Measurements from ENCODE around the gene SEC23IP. TPM values are rescaled to one million over a fixed set of nuclear protein-coding genes. Genes with fewer than 3 reads are reported as not detected.

SEC23IP gene
- polyA plus RNA-seq, 3 donors: 11.5 to 43.8 (median 42.0) TPM

GRCh38 chr10:119947300-119947699 lies 54.8 kb downstream of the SEC23IP start:
- no peak overlapping the region for H3K4me3 Mint-ChIP-seq
- H3K4me1 Mint-ChIP-seq: no peaks in the 10 kb centered on the region
- WGBS (ENCODE audit: insufficient coverage): 84% methylated on average over 5 of the region's 6 CpGs

GRCh38 chr10:119957451-119957850 lies 64.9 kb downstream of the SEC23IP start:
- Mint-ChIP-seq H3K4me1 (no peaks in the 10 kb centered on the region), H3K9me3 (peaks cover 2 to 17% (median 8%) of the 10 kb centered on the region in 7 donors), H3K27ac (no peak overlapping the region), H3K4me3 (no peak overlapping the region), H3K27me3 (ENCODE audit: low read depth in 3 of 3) (peaks cover 0 to 6% (median 0%) of the 10 kb centered on the region in 3 donors), H3K36me3 (no peaks in the 10 kb centered on the region)
- Histone ChIP-seq H3K27me3 (ENCODE audit: control insufficient read depth in 2 of 2, insufficient read depth in 2 of 2, low read length in 2 of 2) (peaks cover 0 to 6% of the 10 kb centered on the region in 2 donors), H3K9ac (ENCODE audit: insufficient read depth, low read length, poor library complexity, severe bottlenecking) (no peak overlapping the region), H3K79me2 (ENCODE audit: insufficient read depth, low read length) (no peaks in the 10 kb centered on the region), H3K4me2 (replicated peaks; ENCODE audit: extremely low read depth, low read length, poor library complexity, severe bottlenecking) (no peak overlapping the region), H3K9me3 (replicated peaks in 1 of 2; ENCODE audit: control insufficient read depth in 1 of 2, insufficient read depth in 1 of 2, low read length in 2 of 2) (peaks cover 0 to 5% of the 10 kb centered on the region in 2 donors), H3K4me3 (replicated peaks in 1 of 3; ENCODE audit: low read depth in 2 of 3, low read length in 3 of 3) (no peak overlapping the region), H2AFZ (ENCODE audit: insufficient read depth, low read depth, low read length, poor library complexity, severe bottlenecking) (no peak overlapping the region), H4K20me1 (ENCODE audit: insufficient read depth, low read length) (no peaks in the 10 kb centered on the region), H3K27ac (ENCODE audit: low read depth in 1 of 2, low read length in 2 of 2) (no peak overlapping the region), H3K4me1 (ENCODE audit: control insufficient read depth in 1 of 2, insufficient read depth in 2 of 2, low read length in 2 of 2) (no peaks in the 10 kb centered on the region), H3K36me3 (replicated peaks in 1 of 2; ENCODE audit: control insufficient read depth in 1 of 2, insufficient read depth in 2 of 2, low read length in 2 of 2) (no peaks in the 10 kb centered on the region)
- TF ChIP-seq, protein P1, sequence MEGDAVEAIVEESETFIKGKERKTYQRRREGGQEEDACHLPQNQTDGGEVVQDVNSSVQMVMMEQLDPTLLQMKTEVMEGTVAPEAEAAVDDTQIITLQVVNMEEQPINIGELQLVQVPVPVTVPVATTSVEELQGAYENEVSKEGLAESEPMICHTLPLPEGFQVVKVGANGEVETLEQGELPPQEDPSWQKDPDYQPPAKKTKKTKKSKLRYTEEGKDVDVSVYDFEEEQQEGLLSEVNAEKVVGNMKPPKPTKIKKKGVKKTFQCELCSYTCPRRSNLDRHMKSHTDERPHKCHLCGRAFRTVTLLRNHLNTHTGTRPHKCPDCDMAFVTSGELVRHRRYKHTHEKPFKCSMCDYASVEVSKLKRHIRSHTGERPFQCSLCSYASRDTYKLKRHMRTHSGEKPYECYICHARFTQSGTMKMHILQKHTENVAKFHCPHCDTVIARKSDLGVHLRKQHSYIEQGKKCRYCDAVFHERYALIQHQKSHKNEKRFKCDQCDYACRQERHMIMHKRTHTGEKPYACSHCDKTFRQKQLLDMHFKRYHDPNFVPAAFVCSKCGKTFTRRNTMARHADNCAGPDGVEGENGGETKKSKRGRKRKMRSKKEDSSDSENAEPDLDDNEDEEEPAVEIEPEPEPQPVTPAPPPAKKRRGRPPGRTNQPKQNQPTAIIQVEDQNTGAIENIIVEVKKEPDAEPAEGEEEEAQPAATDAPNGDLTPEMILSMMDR (IDR thresholded peaks at IDR 0.05): no peak
- WGBS (ENCODE audit: insufficient coverage): 89% methylated on average over 3 of the region's 4 CpGs
- intact Hi-C loops (cut with micrococcal nuclease): no loop called here
- DNase-seq: no peak

More at GRCh38 chr10:119947300-119947699, 54.8 kb downstream of the SEC23IP start:
- no peaks in the 10 kb centered on the region for H3K4me1 ChIP-seq (ENCODE audit: control insufficient read depth in 1 of 2, insufficient read depth in 2 of 2, low read length in 2 of 2)
- H4K20me1 ChIP-seq (ENCODE audit: insufficient read depth, low read length): no peaks in the 10 kb centered on the region
- TF ChIP-seq, protein P1 (IDR thresholded peaks at IDR 0.05): no peak
- Mint-ChIP-seq H3K9me3 (peaks cover 2 to 9% (median 6%) of the 10 kb centered on the region in 7 donors), H3K36me3 (peaks cover 20 to 22% of the 10 kb centered on the region in 2 donors), H3K27ac (peak overlapping the region in 1 of 7 donors; percentile 35), H3K27me3 (ENCODE audit: low read depth in 3 of 3) (no peaks in the 10 kb centered on the region)
- H2AFZ ChIP-seq (ENCODE audit: insufficient read depth, low read depth, low read length, poor library complexity, severe bottlenecking): no peak overlapping the region
- intact Hi-C loops (cut with micrococcal nuclease): no loop called here
- H3K36me3 ChIP-seq (replicated peaks in 1 of 2; ENCODE audit: control insufficient read depth in 1 of 2, insufficient read depth in 2 of 2, low read length in 2 of 2): peaks cover 11 to 25% of the 10 kb centered on the region in 2 donors
- H3K79me2 ChIP-seq (ENCODE audit: insufficient read depth, low read length): no peaks in the 10 kb centered on the region
- no peaks in the 10 kb centered on the region for H3K9me3 ChIP-seq (replicated peaks in 1 of 2; ENCODE audit: control insufficient read depth in 1 of 2, insufficient read depth in 1 of 2, low read length in 2 of 2)
- H3K27me3 ChIP-seq (ENCODE audit: control insufficient read depth in 2 of 2, insufficient read depth in 2 of 2, low read length in 2 of 2): no peaks in the 10 kb centered on the region
- H3K4me3 ChIP-seq (replicated peaks in 1 of 3; ENCODE audit: low read depth in 2 of 3, low read length in 3 of 3): no peak overlapping the region
- no peak overlapping the region for H3K4me2 ChIP-seq (replicated peaks; ENCODE audit: extremely low read depth, low read length, poor library complexity, severe bottlenecking)
- no peak overlapping the region for H3K9ac ChIP-seq (ENCODE audit: insufficient read depth, low read length, poor library complexity, severe bottlenecking)
- no peak for DNase-seq
- no peak overlapping the region for H3K27ac ChIP-seq (ENCODE audit: low read depth in 1 of 2, low read length in 2 of 2)
